SU-DHL-6 (cell line): Measurements from ENCODE around the gene CD200R1L.

Source experiments
- CTCF ChIP-seq: fragments of 200-600 bp; sonication (generic); IDR thresholded peaks from one replicate; pipeline ENCODE4 v1.5.1; 2017; ENCODE audit warnings: antibody characterized with exemption, mild to moderate bottlenecking, low read length, moderate library complexity; ENCODE audit not compliant: insufficient read depth, poor library complexity, severe bottlenecking
- EZH2phosphoT487 ChIP-seq: fragments of 200-600 bp; sonication (generic), shearing (Covaris generic); conservative IDR thresholded peaks from 2 replicates; pipeline ENCODE4 v1.6.1; 2018; ENCODE audit warnings: mild to moderate bottlenecking, antibody characterized with exemption, low read length, moderate library complexity, mixed read lengths

- no peak for TF ChIP-seq CTCF
- no peak for TF ChIP-seq EZH2phosphoT487
Observed at GRCh38 chr3:112778353-112778948, 68.2 kb downstream of the CD200R1L start.
